ENCODE results near the gene LAMB1.
A peak's percentile ranks its signal among the peaks of the same experiment; 100 is the strongest.
"Not testable (repeated sequence)": the region's sequence is repeated elsewhere in the genome, so short reads cannot be mapped to it uniquely, and the experiment has no call there.

Gene LAMB1

DNA sequence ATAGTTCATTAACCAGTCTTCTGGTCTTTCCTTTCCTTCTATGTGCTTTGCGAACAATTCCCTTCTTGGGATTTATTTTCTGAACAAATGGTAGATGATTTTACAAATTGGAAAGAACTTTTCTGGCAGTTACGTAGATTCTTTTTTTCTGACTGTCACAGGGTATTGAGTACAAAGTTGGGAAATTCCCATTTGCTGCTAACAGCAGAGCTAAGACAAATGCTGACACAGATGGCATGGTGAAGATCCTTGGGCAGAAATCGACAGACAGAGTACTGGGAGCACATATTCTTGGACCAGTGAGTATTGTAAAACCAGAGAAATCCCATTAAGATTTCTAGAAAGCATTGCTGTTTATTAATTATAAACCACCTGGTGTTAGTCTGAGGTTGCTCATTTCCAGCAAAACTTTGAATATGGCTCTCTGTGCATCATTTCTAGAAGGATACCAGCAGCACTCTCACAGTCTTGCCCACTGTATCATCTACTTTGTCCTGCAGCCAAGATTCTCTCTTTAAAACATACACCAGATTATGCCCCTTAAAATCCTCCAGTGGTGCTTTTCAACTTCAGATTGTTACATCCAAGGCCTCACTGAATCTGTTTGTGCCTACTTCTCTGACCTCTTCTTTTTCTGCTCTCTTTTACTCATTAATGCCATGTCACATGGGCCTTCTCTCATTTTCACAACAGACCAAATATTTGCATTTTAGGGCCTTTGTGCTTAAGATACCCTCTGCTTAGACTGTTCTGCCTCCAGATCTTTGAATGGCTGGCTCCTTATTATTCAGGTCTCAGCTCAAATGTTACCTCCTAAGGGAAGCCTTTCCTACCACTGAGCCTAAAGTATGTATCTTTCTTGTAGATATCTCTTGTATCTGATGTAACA, 85.0 kb downstream of the LAMB1 start:
- DNase-seq (ENCODE audit: low read depth): peak; percentile 32

DNA sequence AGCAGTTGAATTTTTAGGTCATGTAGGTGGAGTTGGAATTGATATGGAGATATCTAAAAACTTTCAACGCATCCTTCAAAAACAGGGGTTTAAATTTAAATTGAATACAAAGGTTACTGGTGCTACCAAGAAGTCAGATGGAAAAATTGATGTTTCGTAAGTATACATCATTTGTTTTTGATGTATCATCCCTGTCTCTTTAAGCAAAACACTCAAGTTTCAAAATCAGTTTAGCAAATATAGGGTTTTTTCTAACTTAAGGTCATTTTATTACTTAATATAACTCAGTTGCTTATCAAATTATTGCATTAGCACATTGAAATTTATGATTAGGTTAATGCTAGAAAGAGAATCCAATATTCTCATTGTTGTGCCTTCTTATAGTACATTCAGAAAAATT, 87.4 kb downstream of the LAMB1 start:
- no peak for DNase-seq (ENCODE audit: low read depth)

DNA sequence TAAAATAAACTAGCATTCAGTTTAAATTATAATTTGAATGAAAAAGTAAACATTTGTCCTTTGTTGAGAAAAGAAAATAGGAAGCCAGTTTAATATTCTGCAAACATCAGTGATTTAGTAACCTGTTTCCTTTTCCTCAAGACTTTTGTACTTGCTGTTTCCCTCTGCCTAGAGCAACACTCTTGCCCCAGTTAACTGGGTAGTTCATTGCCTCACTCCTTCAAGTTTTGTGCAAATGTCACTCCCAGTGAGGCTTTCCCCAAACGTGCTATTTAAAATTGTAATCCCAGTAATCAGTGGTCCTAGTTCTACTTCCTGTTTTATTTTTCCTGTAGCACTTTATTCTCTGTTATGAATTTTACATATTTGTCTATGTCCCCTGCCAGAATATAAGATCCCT, 88.1 kb downstream of the LAMB1 start:
- DNase-seq (ENCODE audit: low read depth): no peak

DNA sequence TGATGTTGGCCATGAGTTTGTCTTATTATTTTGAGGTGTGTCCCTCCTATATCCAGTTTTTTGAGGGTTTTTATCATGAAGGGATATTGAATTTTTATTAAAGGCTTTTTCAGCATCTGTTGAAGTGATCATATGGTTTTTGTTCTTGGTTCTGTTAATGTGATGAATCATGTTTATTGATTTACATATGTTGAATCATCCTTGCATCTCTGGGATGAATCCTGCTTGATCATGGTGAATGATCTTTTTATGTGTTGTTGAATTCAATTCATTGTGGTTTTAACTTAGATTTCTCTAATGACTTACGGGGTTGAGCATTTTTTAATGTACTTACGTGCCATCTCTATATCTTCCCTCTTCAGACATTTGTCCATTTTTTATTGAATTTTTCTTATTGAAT, 89.1 kb downstream of the LAMB1 start:
- DNase-seq (ENCODE audit: low read depth): no peak

DNA sequence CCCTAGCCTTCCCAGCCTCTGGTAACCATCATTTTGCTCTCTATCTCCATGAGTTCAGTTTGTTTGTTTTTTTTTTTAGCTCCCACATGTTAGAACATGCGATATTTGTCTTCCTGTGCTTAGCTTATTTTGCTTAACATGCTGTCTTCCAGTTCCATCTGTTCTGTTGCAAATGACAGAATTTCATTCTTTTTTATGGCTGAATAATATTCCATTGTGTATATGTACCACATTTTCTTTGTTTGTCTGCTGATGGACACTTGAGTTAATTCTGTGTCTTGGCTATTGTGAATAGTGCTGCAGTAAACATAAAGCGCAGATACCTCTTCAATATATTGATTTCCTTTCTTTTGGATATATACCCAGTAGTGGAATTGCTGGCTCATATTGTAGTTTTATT, 91.0 kb downstream of the LAMB1 start:
- DNase-seq (ENCODE audit: low read depth): no peak

DNA sequence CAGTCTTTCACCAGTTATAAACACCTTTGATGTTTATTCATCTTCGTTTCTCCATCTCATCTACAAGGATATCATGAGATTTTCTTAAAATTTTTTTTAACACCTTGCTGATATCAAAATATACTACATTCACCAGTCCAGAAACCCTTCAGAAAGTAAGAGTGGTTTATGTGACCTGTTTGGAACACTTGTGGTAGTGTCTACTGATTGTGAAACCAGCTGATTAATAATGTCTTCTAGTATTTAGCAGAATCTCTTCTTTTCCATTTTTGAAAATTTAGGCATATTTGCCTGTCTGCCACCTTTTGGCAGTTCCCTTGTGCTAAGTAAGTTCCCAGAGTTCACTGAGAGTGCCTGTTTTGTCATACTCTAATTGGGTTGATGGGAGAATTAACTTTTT, 93.5 kb downstream of the LAMB1 start:
- DNase-seq (ENCODE audit: low read depth): no peak

DNA sequence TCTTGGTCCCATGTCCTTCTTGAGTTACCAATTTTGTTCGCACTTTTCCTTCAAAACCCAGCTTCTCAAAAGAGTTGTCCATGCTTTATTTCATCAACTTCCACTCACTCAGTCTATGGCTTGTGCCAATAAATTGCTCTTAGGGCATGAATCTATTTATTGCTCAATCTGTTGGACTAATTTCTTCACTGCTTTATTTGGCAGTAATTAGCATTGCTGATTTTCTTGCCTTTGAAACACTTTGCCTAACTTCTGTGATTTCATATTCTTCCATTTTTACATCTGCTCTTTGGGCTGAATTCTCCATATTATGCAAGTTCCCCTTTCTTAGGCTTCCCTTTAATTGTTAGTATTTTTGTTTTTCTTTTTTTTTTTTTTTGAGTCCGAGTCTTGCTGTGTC, 95.2 kb downstream of the LAMB1 start:
- peak; percentile 77 for DNase-seq (ENCODE audit: low read depth)

DNA sequence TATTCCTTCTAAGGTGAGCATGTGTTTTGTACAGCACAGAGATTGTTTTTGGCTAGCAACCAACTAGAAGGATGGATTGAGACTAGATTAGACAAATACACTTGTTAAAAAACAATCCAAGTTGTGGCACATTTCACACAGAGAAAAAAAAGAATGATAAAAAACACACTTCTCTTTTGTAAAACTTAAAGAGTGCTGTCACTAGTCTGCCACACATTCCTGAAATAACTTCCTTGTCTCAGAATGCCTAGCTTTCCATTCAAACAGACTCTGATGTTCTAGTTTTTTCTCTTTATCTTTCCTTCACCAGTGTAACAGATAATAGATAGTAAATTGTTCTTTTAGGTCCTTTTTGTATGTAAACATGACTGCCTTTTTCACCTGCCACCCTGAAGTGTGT, 100.6 kb downstream of the LAMB1 start:
- no peak for DNase-seq (ENCODE audit: low read depth)

DNA sequence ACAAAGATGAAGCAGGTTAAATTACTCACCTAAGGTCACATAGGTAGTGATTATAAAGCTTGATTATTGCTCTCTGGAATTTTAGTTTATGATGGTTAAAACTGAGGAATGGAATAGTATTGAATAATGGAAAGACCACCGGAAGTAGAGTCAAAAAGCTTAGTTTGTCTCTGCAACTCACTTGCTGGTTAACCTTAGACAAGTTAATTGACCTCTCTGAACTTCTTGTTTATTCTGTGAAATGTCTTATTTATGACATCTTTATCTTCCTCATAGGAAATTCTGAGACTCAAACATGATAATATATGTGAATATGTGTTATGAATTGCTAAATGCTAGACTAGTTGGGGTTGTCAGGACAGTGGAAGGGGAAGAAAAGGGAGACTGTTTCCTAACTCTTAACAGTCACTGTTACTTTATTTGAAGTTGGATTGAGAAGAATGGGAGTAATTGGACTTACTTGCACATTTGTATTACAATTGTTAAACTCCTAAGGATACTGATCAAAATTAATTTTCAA, 102.4 kb downstream of the LAMB1 start:
- DNase-seq (ENCODE audit: low read depth): no peak

DNA sequence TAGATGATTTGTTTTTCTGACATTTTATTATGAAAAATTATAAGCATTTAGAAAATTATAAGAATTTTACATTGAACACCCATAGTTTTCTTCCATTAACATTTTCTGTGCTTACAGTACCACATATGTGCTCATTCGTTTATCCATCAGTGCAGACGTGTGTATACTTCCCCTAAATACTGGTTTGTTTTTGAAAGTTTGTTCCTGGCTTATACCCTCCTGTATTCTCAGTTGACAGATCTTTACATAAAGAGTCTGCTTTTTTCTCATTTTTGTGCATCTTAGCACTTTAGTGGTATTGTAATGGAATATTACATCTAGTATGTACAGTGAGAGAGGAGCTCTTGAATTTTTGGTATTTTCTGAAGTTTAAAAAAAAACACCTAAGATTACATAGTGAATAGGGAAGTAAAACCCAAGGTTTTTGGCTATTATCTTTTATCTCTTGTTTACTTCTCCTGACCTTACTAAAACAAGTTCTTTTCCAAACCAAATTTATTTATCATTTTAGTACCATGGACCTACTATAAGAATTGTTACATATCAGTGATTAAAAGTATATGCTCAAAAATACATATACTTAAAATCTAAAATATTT, 103.9 kb downstream of the LAMB1 start:
- DNase-seq (ENCODE audit: low read depth): no peak

DNA sequence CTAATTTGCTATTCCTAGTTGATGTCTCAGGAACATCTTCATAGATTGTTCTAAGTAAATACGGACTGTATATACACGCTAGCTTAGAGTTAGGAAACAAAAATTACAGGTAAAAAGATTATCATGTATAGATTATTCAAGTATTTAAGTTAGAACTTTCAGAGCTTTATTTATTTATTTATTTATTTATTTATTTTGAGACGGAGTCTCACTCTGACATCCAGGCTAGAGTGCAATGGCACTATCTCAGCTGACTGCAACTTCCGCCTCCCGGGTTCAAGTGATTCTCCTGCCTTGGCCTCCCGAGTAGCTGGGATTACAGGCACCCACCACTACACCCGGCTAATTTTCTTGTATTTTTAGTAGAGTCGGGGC, 110.6 kb downstream of the LAMB1 start:
- DNase-seq (ENCODE audit: low read depth): not testable (repeated sequence)

DNA sequence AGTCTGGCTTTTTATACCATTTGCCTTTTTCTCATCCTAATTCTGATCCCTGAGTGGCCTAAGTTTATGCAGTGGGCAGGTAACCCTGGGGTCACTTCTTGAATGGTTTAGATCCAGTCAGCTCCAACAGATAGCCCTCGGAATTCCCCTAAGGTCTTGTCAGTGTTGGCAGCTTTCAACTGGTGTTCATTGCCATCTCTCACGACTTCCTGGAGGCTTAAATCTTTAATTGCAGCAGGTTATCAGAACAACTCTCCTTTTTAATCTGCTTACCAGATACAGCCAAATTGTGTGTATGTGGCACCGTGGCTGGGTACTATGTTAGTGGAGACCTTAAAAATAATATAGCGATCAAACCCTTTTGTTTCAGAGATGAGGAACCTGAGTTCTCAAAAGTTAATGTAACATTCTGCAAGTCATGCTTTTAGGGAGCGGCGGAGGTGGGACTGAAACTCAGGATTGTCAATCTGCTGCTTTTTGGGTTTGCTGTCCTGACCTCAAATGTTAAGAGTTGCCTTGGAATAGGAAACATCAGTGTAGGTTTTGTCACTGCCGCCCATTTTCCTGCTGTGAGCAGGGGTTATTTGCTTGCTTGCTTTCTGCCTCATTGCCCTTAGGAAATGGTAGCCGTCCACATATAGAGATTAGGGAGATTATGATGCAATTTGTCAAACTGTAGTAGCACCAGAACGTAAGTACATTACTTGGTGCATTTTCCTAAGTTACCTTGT, 111.2 kb downstream of the LAMB1 start:
- DNase-seq (ENCODE audit: low read depth): no peak

DNA sequence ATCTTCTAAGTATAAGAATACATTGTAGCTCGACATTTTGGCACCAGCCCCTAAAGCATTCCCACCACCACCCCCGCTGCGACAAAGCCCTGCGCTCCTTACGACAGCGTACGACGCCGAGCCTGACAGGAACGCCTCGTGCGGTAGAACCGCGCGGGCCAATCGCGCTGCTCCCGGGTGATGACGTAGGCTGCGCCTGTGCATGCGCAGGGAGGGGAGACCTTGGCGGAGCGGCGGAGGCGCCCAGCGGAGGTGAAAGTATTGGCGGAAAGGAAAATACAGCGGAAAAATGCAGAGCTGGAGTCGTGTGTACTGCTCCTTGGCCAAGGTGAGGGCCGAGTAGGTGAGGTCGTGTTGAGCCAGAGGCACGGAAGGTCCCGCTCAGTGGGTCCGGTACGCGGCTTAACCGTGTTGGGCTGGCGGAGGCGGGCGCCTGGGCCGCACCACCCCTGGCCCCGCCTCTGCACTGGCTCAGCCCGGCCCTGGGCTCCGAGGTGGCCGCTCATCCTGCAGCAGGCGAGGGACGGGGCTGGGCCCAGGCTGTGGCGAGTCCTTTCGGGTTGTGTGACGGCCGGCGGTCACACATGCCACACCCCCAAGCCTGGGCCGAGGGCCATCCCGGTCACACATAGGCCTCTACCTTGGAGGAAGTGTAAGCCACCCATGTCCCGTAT, 111.9 kb downstream of the LAMB1 start, which contains the start of gene DLD:
TSS of gene DLD (plus strand) at position 222 of the 674 bp plus-strand sequence. CDS start at position 290, 68 bp downstream.
- peak; percentile 93 for DNase-seq (ENCODE audit: low read depth)

DNA sequence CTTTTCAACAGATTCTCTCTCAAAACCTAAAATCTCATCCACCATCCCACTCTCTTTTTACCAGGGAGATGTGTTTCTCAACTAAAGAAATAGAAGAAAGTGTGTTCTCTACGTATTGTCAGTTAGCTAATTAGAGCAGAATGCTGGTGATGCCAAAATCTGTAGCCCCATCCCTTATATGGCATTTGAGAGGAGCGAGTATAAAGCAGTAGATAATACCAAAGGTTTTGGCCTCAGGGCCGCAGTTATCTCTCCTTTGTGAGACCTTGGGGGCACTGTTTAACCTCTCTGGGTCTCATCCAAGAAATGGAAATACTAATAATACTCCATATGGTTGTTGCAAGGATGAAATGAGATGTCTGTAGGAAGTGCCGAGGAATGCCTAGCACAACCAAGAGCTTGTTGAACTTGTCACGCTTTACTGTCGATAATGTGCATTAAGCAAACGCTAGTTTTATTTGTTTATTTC, 112.4 kb downstream of the LAMB1 start:
- no peak for DNase-seq (ENCODE audit: low read depth)

DNA sequence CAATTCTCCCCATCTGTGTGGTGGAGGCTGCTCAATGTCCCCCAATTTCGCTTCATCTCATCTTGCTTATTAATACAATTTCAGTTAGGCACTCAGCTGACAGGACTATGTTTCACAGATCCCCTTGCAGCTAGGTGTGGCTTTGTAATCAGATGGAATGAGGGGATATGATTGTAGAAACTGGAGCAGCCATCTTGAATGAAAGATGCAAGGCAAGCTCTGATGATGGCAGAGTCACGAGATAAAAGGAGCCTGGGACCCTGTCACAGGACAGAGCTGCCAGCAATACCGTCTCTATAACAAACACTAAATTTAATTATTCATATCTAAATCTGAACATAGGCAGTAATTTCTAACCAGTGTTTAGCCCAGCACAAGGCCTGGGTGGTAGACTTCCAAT, 113.0 kb downstream of the LAMB1 start:
- no peak for DNase-seq (ENCODE audit: low read depth)

DNA sequence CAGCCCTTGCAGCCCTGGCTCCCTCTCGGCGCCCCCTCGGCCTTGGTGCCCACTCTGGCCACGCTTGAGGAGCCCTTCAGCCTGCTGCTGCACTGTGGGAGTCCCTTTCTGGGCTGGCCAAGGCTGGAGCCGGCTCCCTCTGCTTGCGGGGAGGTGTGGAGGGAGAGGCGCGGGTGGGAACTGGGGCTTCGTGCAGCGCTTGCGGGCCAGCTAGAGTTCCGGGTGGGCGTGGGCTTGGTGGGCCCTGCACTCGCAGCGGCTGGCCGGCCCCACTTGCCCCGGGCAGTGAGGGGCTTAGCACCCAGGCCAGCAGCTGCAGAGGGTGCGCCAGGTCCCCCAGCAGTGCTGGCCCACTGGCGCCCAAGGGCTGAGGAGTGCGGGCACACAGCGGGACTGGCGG, 115.1 kb downstream of the LAMB1 start:
- not testable (repeated sequence) for DNase-seq (ENCODE audit: low read depth)

DNA sequence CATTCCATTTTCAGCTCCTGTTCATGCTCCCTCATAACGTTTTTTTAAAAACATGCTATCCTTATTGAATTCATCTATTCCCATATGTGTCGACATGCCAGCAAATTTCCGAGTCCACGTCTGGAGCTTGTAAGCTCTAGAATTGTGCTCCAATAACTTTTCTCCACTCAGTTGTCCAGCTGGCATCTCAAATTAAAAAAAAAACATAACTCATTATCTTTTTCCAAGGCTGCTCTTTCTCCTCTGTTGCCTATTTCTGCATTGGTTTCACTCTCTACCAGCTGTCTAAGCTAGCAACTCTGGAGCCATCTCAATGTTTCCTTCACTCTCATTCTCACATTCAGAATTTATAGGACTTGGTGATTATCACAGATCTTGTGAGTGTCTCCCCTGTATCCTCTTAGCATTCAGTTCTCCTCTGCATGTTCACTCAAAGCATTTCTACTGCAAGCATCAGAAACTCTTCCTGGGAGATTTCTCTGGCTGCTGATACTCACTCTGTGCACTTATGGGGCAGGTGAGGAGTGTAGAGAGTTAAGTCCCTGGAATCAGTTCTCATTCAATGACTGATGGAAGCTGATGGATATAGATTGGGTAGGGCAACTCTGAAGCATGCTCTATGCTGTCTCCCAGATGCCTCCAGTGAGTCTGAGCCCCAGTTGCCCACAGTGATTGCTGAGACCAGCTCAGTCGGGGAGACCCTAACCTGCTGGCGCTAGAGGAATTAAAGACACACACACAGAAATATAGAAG, 118.7 kb downstream of the LAMB1 start:
- DNase-seq (ENCODE audit: low read depth): no peak

DNA sequence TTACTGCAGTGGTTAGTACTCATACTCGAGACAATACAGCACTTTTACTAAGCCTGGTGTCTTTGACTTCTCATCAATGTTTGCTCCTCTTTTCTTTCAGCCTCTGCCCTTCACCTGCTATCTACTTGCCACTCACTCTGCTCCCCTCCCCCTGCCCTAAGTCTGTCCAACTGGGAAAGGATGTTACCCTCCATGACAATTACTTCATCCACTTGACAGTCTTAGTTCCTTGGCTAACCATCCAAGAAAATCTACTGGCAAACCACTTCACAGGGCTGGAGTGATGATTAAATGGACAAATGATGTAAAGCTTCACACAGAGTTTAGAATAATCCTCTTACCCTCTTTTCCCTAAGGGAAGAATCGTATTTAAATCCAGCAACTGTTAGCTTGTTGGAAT, 120.2 kb downstream of the LAMB1 start:
- no peak for DNase-seq (ENCODE audit: low read depth)

DNA sequence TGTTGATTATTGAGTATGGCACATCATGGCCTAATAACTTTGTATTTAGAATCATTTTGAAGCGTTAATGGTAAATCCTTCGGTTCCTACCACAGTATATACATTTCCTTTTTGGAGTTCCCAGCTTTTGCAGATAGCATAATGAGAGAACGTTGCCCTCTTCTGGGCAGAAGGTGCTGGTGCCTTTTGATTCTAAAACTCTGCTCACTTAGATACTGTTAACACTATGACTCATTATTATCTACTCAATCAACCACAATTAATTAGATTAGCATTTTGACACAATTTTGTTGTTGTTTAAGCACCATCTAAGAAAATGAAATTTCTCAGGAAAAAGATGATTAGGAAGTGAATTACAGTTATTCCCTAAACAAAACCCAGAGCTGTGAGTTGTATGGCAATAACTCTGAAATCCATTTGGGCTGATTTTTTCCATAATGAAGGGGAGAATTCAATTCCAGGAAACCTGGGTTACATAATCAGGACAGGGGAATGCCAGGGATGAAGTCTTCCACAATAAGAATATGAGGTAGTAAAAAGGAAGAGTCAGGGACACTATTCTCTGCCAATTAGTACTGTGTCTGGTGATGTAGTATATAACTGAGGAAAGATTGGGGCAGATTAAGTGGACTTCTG, 123.4 kb downstream of the LAMB1 start:
- DNase-seq (ENCODE audit: low read depth): peak; percentile 35

DNA sequence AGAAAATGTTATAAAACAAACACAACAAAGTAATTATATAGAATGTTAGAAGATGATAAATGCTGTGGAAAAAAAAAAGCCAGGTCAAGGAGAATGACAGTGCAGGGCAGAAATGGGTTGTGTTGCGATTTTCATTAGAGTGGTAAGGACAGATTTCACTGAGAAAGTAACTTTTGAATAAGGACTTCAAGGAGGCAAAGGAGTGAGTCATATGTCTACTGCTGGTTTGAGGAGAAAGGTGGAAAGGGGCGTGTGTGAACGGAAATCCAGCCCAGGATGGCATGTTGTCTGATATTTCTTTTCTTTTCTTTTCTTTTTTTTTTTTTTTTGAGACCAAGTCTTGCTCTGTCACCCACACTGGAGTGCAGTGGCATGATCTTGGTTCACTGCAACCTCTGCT, 124.3 kb downstream of the LAMB1 start:
- no peak for DNase-seq (ENCODE audit: low read depth)
